ENCODE data around the gene MARK2.
"Not testable (repeated sequence)": the region's sequence is repeated elsewhere in the genome, so short reads cannot be mapped to it uniquely, and the experiment has no call there.

MARK2 gene

DNA sequence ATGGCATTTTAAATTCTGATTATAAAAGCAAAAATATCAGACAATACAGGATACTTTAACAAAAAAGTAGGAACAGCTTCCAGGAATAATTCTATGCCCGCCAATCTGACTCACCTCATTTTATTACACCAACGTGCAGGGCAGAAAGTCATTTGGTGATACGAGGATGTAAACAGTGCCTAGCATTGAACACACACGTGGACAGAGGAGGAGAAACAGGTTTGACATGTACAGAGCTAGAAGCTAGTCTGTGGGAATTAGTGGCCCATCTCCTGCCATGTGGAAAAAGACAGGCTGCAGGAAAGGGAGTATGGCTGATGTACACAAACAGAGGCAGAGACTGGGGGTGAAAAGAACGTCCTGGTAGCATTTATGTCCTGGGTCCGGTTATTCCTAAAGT is 34.7 kb upstream of the MARK2 start:
- no peak for ATAC-seq

DNA sequence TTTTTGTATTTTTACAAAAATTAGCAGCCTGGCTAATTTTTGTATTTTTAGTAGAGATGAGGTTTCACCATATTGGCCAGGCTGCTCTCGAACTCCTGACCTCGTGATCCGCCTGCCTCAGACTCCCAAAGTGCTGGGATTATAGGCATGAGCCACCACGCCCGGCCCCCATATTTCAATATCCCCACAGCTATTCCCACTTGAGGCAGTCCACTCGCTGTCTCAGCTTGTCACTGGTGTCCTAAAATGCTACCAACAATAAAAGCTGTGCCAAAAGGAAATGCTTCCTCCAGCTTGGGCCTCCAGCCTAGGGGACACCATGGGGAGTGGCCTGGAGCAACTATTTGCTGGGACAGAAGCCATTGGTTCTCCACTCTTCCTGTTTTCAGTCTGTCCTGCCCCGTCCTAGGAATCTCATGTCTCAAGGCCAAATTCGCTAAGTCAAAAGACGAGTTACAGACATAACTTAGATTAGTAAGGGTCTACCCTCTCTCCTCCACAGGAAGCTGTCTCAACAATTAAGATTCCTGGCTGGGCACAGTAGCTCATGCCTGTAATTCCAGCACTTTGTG is 33.0 kb upstream of the MARK2 start:
- TF ChIP-seq ZNF8 (CRISPR knock-in tag; IDR thresholded peaks at IDR 0.05) (no peak), ESRRG (CRISPR knock-in tag; IDR thresholded peaks at IDR 0.05) (no peak), ISL1 (CRISPR knock-in tag; IDR thresholded peaks at IDR 0.05) (no peak), SNAI2 (CRISPR knock-in tag; IDR thresholded peaks at IDR 0.05) (no peak), PPARA (CRISPR knock-in tag; IDR thresholded peaks at IDR 0.05; ENCODE audit: borderline replicate concordance) (no peak), ZNF70 (CRISPR knock-in tag; IDR thresholded peaks at IDR 0.05) (no peak), RARB (CRISPR knock-in tag; IDR thresholded peaks at IDR 0.05) (no peak), CSDC2 (CRISPR knock-in tag; IDR thresholded peaks at IDR 0.05) (no peak), TOX (CRISPR knock-in tag; IDR thresholded peaks at IDR 0.05; ENCODE audit: borderline replicate concordance) (no peak), BACH2 (CRISPR knock-in tag; IDR thresholded peaks at IDR 0.05; ENCODE audit: borderline replicate concordance) (no peak)
- TF ChIP-seq, protein P1, sequence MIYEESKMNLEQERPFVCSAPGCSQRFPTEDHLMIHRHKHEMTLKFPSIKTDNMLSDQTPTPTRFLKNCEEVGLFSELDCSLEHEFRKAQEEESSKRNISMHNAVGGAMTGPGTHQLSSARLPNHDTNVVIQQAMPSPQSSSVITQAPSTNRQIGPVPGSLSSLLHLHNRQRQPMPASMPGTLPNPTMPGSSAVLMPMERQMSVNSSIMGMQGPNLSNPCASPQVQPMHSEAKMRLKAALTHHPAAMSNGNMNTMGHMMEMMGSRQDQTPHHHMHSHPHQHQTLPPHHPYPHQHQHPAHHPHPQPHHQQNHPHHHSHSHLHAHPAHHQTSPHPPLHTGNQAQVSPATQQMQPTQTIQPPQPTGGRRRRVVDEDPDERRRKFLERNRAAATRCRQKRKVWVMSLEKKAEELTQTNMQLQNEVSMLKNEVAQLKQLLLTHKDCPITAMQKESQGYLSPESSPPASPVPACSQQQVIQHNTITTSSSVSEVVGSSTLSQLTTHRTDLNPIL (CRISPR knock-in tag; IDR thresholded peaks at IDR 0.05; ENCODE audit: low read depth), result no peak
- TF ChIP-seq, protein P2, sequence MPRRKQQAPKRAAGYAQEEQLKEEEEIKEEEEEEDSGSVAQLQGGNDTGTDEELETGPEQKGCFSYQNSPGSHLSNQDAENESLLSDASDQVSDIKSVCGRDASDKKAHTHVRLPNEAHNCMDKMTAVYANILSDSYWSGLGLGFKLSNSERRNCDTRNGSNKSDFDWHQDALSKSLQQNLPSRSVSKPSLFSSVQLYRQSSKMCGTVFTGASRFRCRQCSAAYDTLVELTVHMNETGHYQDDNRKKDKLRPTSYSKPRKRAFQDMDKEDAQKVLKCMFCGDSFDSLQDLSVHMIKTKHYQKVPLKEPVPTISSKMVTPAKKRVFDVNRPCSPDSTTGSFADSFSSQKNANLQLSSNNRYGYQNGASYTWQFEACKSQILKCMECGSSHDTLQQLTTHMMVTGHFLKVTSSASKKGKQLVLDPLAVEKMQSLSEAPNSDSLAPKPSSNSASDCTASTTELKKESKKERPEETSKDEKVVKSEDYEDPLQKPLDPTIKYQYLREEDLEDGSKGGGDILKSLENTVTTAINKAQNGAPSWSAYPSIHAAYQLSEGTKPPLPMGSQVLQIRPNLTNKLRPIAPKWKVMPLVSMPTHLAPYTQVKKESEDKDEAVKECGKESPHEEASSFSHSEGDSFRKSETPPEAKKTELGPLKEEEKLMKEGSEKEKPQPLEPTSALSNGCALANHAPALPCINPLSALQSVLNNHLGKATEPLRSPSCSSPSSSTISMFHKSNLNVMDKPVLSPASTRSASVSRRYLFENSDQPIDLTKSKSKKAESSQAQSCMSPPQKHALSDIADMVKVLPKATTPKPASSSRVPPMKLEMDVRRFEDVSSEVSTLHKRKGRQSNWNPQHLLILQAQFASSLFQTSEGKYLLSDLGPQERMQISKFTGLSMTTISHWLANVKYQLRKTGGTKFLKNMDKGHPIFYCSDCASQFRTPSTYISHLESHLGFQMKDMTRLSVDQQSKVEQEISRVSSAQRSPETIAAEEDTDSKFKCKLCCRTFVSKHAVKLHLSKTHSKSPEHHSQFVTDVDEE (CRISPR knock-in tag; IDR thresholded peaks at IDR 0.05), result no peak
- TF ChIP-seq, protein P3, sequence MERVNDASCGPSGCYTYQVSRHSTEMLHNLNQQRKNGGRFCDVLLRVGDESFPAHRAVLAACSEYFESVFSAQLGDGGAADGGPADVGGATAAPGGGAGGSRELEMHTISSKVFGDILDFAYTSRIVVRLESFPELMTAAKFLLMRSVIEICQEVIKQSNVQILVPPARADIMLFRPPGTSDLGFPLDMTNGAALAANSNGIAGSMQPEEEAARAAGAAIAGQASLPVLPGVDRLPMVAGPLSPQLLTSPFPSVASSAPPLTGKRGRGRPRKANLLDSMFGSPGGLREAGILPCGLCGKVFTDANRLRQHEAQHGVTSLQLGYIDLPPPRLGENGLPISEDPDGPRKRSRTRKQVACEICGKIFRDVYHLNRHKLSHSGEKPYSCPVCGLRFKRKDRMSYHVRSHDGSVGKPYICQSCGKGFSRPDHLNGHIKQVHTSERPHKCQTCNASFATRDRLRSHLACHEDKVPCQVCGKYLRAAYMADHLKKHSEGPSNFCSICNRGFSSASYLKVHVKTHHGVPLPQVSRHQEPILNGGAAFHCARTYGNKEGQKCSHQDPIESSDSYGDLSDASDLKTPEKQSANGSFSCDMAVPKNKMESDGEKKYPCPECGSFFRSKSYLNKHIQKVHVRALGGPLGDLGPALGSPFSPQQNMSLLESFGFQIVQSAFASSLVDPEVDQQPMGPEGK (CRISPR knock-in tag; IDR thresholded peaks at IDR 0.05; ENCODE audit: borderline replicate concordance), result no peak
- TF ChIP-seq, protein P4, sequence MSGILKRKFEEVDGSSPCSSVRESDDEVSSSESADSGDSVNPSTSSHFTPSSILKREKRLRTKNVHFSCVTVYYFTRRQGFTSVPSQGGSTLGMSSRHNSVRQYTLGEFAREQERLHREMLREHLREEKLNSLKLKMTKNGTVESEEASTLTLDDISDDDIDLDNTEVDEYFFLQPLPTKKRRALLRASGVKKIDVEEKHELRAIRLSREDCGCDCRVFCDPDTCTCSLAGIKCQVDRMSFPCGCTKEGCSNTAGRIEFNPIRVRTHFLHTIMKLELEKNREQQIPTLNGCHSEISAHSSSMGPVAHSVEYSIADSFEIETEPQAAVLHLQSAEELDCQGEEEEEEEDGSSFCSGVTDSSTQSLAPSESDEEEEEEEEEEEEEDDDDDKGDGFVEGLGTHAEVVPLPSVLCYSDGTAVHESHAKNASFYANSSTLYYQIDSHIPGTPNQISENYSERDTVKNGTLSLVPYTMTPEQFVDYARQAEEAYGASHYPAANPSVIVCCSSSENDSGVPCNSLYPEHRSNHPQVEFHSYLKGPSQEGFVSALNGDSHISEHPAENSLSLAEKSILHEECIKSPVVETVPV (CRISPR knock-in tag; IDR thresholded peaks at IDR 0.05), result no peak
- TF ChIP-seq, protein P5, sequence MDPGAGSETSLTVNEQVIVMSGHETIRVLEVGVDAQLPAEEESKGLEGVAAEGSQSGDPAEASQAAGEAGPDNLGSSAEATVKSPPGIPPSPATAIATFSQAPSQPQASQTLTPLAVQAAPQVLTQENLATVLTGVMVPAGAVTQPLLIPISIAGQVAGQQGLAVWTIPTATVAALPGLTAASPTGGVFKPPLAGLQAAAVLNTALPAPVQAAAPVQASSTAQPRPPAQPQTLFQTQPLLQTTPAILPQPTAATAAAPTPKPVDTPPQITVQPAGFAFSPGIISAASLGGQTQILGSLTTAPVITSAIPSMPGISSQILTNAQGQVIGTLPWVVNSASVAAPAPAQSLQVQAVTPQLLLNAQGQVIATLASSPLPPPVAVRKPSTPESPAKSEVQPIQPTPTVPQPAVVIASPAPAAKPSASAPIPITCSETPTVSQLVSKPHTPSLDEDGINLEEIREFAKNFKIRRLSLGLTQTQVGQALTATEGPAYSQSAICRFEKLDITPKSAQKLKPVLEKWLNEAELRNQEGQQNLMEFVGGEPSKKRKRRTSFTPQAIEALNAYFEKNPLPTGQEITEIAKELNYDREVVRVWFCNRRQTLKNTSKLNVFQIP (CRISPR knock-in tag; IDR thresholded peaks at IDR 0.05; ENCODE audit: borderline replicate concordance, low read depth), result no peak
- ATAC-seq, result peak; percentile 56

More for the DNA sequence above, 34.7 kb upstream of the MARK2 start:
- TF ChIP-seq ISL1 (CRISPR knock-in tag; IDR thresholded peaks at IDR 0.05) (no peak), ZFP3 (CRISPR knock-in tag; IDR thresholded peaks at IDR 0.05) (no peak), BACH2 (CRISPR knock-in tag; IDR thresholded peaks at IDR 0.05; ENCODE audit: borderline replicate concordance) (no peak), SNAI2 (CRISPR knock-in tag; IDR thresholded peaks at IDR 0.05) (no peak), ESRRG (CRISPR knock-in tag; IDR thresholded peaks at IDR 0.05) (no peak), GLIS3 (CRISPR knock-in tag; IDR thresholded peaks at IDR 0.05) (no peak), PPARA (CRISPR knock-in tag; IDR thresholded peaks at IDR 0.05; ENCODE audit: borderline replicate concordance) (no peak), RARB (CRISPR knock-in tag; IDR thresholded peaks at IDR 0.05) (no peak), ZC3H10 (CRISPR knock-in tag; IDR thresholded peaks at IDR 0.05) (no peak), ZNF8 (CRISPR knock-in tag; IDR thresholded peaks at IDR 0.05) (no peak), ARNTL (CRISPR knock-in tag; IDR thresholded peaks at IDR 0.05; ENCODE audit: borderline replicate concordance, low read depth) (no peak), CSDC2 (CRISPR knock-in tag; IDR thresholded peaks at IDR 0.05) (no peak), ZNF565 (CRISPR knock-in tag; conservative IDR thresholded peaks at IDR 0.05; ENCODE audit: low read depth) (no peak), ZFP30 (CRISPR knock-in tag; IDR thresholded peaks at IDR 0.05) (no peak), TCF4 (CRISPR knock-in tag; IDR thresholded peaks at IDR 0.05; ENCODE audit: borderline replicate concordance) (no peak), TOX (CRISPR knock-in tag; IDR thresholded peaks at IDR 0.05; ENCODE audit: borderline replicate concordance) (no peak)
- TF ChIP-seq, protein P5 (CRISPR knock-in tag; IDR thresholded peaks at IDR 0.05; ENCODE audit: borderline replicate concordance, low read depth), result no peak
- TF ChIP-seq, protein P2 (CRISPR knock-in tag; IDR thresholded peaks at IDR 0.05), result no peak
- TF ChIP-seq, protein P4 (CRISPR knock-in tag; IDR thresholded peaks at IDR 0.05), result no peak

DNA sequence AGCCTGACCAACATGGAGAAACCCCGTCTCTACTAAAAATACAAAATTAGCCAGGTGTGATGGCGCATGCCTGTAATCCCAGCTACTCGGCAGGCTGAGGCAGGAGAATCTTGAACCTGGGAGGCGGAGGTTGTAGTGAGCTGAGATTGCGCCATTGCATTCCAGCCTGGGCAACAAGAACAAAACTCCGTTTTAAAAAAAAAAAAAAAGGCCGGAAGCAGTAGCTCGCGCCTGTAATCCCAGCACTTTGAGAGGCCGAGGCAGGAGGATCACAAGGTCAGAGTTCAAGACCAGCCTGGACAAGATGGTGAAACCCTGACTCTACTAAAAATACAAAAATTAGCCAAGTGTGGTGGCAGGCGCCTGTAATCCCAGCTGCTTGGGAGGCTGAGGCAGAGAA is 28.5 kb upstream of the MARK2 start:
- ATAC-seq, result not testable (repeated sequence)
